ENCODE data around the gene IRAK2. TPM values are rescaled to one million over a fixed set of nuclear protein-coding genes. Genes with fewer than 3 reads are reported as not detected.
"Not testable (repeated sequence)": the region's sequence is repeated elsewhere in the genome, so short reads cannot be mapped to it uniquely, and the experiment has no call there.

IRAK2 gene
- total and polyA plus RNA-seq, 5 donors = 0.63 to 1.5 (median 1.4) TPM

GRCh38 chr3:10140996-10141546, 23.6 kb upstream of the IRAK2 start:
- intact Hi-C loops (cut with DNase I) = no loop called here
- H3K27ac ChIP-seq (ENCODE audit: low read length) = peak overlapping the region; percentile 2
- no peak for DNase-seq
- ATAC-seq = no peak
- no peak overlapping the region for H3K4me3 ChIP-seq (ENCODE audit: low read length)
- H3K27me3 ChIP-seq (ENCODE audit: control insufficient read depth, insufficient read depth) = no peaks in the 10 kb centered on the region
- whole genome bisulfite sequencing = 84% methylated on average over 23 of the region's 23 CpGs
- peaks cover 6% of the 10 kb centered on the region for H3K4me1 ChIP-seq (ENCODE audit: control insufficient read depth, insufficient read depth, low read length)
- H3K9me3 ChIP-seq (ENCODE audit: control insufficient read depth, low read length) = no peaks in the 10 kb centered on the region

GRCh38 chr3:10142707-10143560, 21.8 kb upstream of the IRAK2 start:
- ATAC-seq (no peak), DNase-seq (peak in 1 of 3 donors; percentile 60)
- Histone ChIP-seq H3K4me1 (ENCODE audit: control insufficient read depth, insufficient read depth, low read length) (peaks cover 7% of the 10 kb centered on the region), H3K9me3 (ENCODE audit: control insufficient read depth, low read length) (no peaks in the 10 kb centered on the region), H3K4me3 (ENCODE audit: low read length) (peak overlapping the region; percentile 64), H3K27ac (ENCODE audit: low read length) (no peak overlapping the region), H3K27me3 (ENCODE audit: control insufficient read depth, insufficient read depth) (no peaks in the 10 kb centered on the region)
- WGBS = 77% methylated on average over 29 of the region's 29 CpGs
- intact Hi-C loops (cut with DNase I) = no loop called here

- intact Hi-C loops (cut with DNase I) = no loop called here
- DNase-seq (no peak), ATAC-seq (no peak)
- Histone ChIP-seq H3K4me1 (ENCODE audit: control insufficient read depth, insufficient read depth, low read length) (peaks cover 7% of the 10 kb centered on the region), H3K4me3 (ENCODE audit: low read length) (no peak overlapping the region), H3K9me3 (ENCODE audit: control insufficient read depth, low read length) (no peaks in the 10 kb centered on the region), H3K27ac (ENCODE audit: low read length) (no peak overlapping the region), H3K27me3 (ENCODE audit: control insufficient read depth, insufficient read depth) (no peaks in the 10 kb centered on the region)
- 87% methylated on average over 4 of the region's 4 CpGs for WGBS
These were observed 19.0 kb upstream of the IRAK2 start for GRCh38 chr3:10145685-10146084.

GRCh38 chr3:10149226-10149625, 15.5 kb upstream of the IRAK2 start:
- no peaks in the 10 kb centered on the region for H3K27me3 ChIP-seq (ENCODE audit: control insufficient read depth, insufficient read depth)
- ATAC-seq = no peak
- intact Hi-C loops (cut with DNase I) = no loop called here
- no peak overlapping the region for H3K4me3 ChIP-seq (ENCODE audit: low read length)
- 90% methylated on average over 8 of the region's 8 CpGs for WGBS
- H3K27ac ChIP-seq (ENCODE audit: low read length) = no peak overlapping the region
- H3K4me1 ChIP-seq (ENCODE audit: control insufficient read depth, insufficient read depth, low read length) = peaks cover 2% of the 10 kb centered on the region
- DNase-seq = no peak
- no peaks in the 10 kb centered on the region for H3K9me3 ChIP-seq (ENCODE audit: control insufficient read depth, low read length)

GRCh38 chr3:10150987-10151386, 13.7 kb upstream of the IRAK2 start:
- Histone ChIP-seq H3K4me3 (ENCODE audit: low read length) (no peak overlapping the region), H3K4me1 (ENCODE audit: control insufficient read depth, insufficient read depth, low read length) (peaks cover 2% of the 10 kb centered on the region), H3K9me3 (ENCODE audit: control insufficient read depth, low read length) (no peaks in the 10 kb centered on the region), H3K27ac (ENCODE audit: low read length) (no peak overlapping the region), H3K27me3 (ENCODE audit: control insufficient read depth, insufficient read depth) (no peaks in the 10 kb centered on the region)
- 80% methylated on average over 6 of the region's 6 CpGs for WGBS
- intact Hi-C loops (cut with DNase I) = no loop called here
- DNase-seq = no peak
- ATAC-seq = no peak

- Histone ChIP-seq H3K27ac (ENCODE audit: low read length) (no peak overlapping the region), H3K4me1 (ENCODE audit: control insufficient read depth, insufficient read depth, low read length) (no peaks in the 10 kb centered on the region), H3K9me3 (ENCODE audit: control insufficient read depth, low read length) (no peaks in the 10 kb centered on the region), H3K4me3 (ENCODE audit: low read length) (no peak overlapping the region), H3K27me3 (ENCODE audit: control insufficient read depth, insufficient read depth) (no peaks in the 10 kb centered on the region)
- no peak for DNase-seq
- ATAC-seq = no peak
- WGBS = 89% methylated on average over 14 of the region's 14 CpGs
- intact Hi-C loops (cut with DNase I) = no loop called here
These were observed 10.2 kb upstream of the IRAK2 start for GRCh38 chr3:10154335-10155122.

GRCh38 chr3:10155123-10155472, 9.6 kb upstream of the IRAK2 start:
- 92% methylated on average over 4 of the region's 4 CpGs for WGBS
- intact Hi-C loops (cut with DNase I) = no loop called here
- no peak overlapping the region for H3K27ac ChIP-seq (ENCODE audit: low read length)
- no peaks in the 10 kb centered on the region for H3K27me3 ChIP-seq (ENCODE audit: control insufficient read depth, insufficient read depth)
- no peak for ATAC-seq
- H3K9me3 ChIP-seq (ENCODE audit: control insufficient read depth, low read length) = no peaks in the 10 kb centered on the region
- no peak for DNase-seq
- no peaks in the 10 kb centered on the region for H3K4me1 ChIP-seq (ENCODE audit: control insufficient read depth, insufficient read depth, low read length)
- H3K4me3 ChIP-seq (ENCODE audit: low read length) = no peak overlapping the region

- Histone ChIP-seq H3K9me3 (ENCODE audit: control insufficient read depth, low read length) (no peaks in the 10 kb centered on the region), H3K4me3 (ENCODE audit: low read length) (no peak overlapping the region), H3K27ac (ENCODE audit: low read length) (no peak overlapping the region), H3K27me3 (ENCODE audit: control insufficient read depth, insufficient read depth) (no peaks in the 10 kb centered on the region), H3K4me1 (ENCODE audit: control insufficient read depth, insufficient read depth, low read length) (no peaks in the 10 kb centered on the region)
- 94% methylated on average over 4 of the region's 4 CpGs for WGBS
- intact Hi-C loops (cut with DNase I) = no loop called here
- no peak for ATAC-seq
- DNase-seq = no peak
These were observed 9.1 kb upstream of the IRAK2 start for GRCh38 chr3:10155658-10156057.

- 63% methylated on average over 4 of the region's 4 CpGs for WGBS
- Histone ChIP-seq H3K9me3 (ENCODE audit: control insufficient read depth, low read length) (no peaks in the 10 kb centered on the region), H3K27me3 (ENCODE audit: control insufficient read depth, insufficient read depth) (no peaks in the 10 kb centered on the region), H3K27ac (ENCODE audit: low read length) (no peak overlapping the region), H3K4me1 (ENCODE audit: control insufficient read depth, insufficient read depth, low read length) (no peaks in the 10 kb centered on the region), H3K4me3 (ENCODE audit: low read length) (no peak overlapping the region)
- DNase-seq (no peak), ATAC-seq (no peak)
- intact Hi-C loops (cut with DNase I) = no loop called here
These were observed 7.7 kb upstream of the IRAK2 start for GRCh38 chr3:10157031-10157430.

- H3K27ac ChIP-seq (ENCODE audit: low read length); H3K4me3 ChIP-seq (ENCODE audit: low read length); H3K9me3 ChIP-seq (ENCODE audit: control insufficient read depth, low read length); DNase-seq; H3K27me3 ChIP-seq (ENCODE audit: control insufficient read depth, insufficient read depth); H3K4me1 ChIP-seq (ENCODE audit: control insufficient read depth, insufficient read depth, low read length); intact Hi-C loops (cut with DNase I); ATAC-seq: not testable (repeated sequence)
- 98% methylated on average over 6 of the region's 6 CpGs for WGBS
These were observed 6.2 kb upstream of the IRAK2 start for GRCh38 chr3:10158555-10158954.

GRCh38 chr3:10160346-10160745, 4.4 kb upstream of the IRAK2 start:
- H3K27ac ChIP-seq (ENCODE audit: low read length) = no peak overlapping the region
- WGBS = 42% methylated on average over 1 of the region's 1 CpG
- no peak for DNase-seq
- H3K4me1 ChIP-seq (ENCODE audit: control insufficient read depth, insufficient read depth, low read length) = no peaks in the 10 kb centered on the region
- H3K9me3 ChIP-seq (ENCODE audit: control insufficient read depth, low read length) = no peaks in the 10 kb centered on the region
- ATAC-seq = no peak
- no peak overlapping the region for H3K4me3 ChIP-seq (ENCODE audit: low read length)
- intact Hi-C loops (cut with DNase I) = loop anchor here in 2 of 4 donors (10.0 kb wide), 1 partner anchor 64 kb away; no protein-coding TSS in a partner anchor
- no peaks in the 10 kb centered on the region for H3K27me3 ChIP-seq (ENCODE audit: control insufficient read depth, insufficient read depth)
